Skeletal muscle satellite cell (primary cell): Measurements from ENCODE around the gene WWTR1. TPM values are rescaled to one million over a fixed set of nuclear protein-coding genes. Genes with fewer than 3 reads are reported as not detected.

ENCODE experiments used
- H3K27me3 ChIP-seq: 2 replicates; pipeline ENCODE4 v1.7.0; 2013; ENCODE audit warnings: low read length; ENCODE audit not compliant: control insufficient read depth, insufficient read depth
- H3K36me3 ChIP-seq: 2 replicates; pipeline ENCODE4 v1.7.0; 2013; ENCODE audit warnings: mild to moderate bottlenecking, control low read depth, low read length; ENCODE audit not compliant: insufficient read depth
- H3K4me1 ChIP-seq: 2 replicates; pipeline ENCODE4 v1.7.0; 2013; ENCODE audit warnings: low read length; ENCODE audit not compliant: control insufficient read depth, insufficient read depth
- H3K4me2 ChIP-seq: 2 replicates; pipeline ENCODE4 v1.7.0; 2013; ENCODE audit warnings: mild to moderate bottlenecking, low read length
- H3K4me3 ChIP-seq: 2 replicates; pipeline ENCODE4 v1.7.0; 2013; ENCODE audit warnings: low read length
- H3K9ac ChIP-seq: 2 replicates; pipeline ENCODE4 v1.7.0; 2013; ENCODE audit warnings: mild to moderate bottlenecking, low read depth, low read length, moderate library complexity
- H3K9me3 ChIP-seq: replicated peaks from 2 replicates; pipeline ENCODE4 v1.7.0; 2013; ENCODE audit warnings: mild to moderate bottlenecking, control low read depth, low read length
- total RNA-seq: library from RNA; depleted of rRNA; stranded (reverse); fragments of >200 nt; gene quantifications from 2 replicates; pipeline ENCODE4 v1.2.3, GENCODE V29; 2012; rRNA removed

WWTR1 gene
- total RNA-seq: 64.1 and 99.2 TPM in 2 replicates

DNA sequence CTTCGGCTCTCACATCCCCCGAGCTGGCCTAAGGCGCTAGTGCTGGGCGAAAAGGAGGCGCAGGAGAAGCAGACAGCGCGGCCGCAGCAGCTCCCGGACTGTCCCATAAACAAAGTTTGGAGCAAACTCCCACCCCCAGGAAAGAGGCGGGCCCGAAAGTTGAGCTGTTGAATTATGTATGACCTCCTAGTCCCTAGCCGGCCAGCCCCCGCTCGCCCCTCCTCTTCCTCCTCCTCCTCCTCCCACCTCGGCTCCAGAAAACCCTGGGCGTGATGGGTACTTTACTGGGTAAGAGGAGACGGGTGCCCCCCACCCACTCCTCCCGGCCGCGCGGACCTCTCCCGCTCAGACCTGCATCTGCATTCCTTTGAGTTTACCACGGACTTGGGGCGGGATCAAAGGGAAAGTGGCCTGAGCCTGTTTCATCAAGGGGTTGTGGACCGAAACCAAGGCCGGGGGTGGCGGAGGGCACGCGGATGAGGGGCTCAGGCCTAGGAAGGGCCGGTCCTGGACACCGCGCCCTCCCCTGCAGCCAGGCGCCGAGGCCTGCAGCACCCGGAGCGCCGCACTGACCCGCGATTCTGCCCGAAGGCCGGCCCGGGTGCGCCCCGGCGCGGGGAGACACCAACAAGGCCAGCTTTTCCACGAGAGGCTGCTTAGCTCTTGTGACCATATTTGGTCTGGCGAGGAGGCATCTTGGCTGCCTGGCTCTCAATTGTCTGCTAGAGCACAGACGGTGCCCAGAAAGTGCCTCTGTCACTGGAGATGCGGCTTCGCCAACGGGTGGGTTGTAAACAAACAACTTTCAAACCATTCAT is at the start of gene WWTR1:
TSS of gene WWTR1 (minus strand) at position 100 of the 818 bp plus-strand sequence. CDS start 719 bp downstream, outside the sequence.
- Histone ChIP-seq H3K4me1 (peaks cover 47% of the 10 kb centered on the region), H3K36me3 (peaks cover 18% of the 10 kb centered on the region), H3K27me3 (no peaks in the 10 kb centered on the region), H3K4me2 (peak within 1 kb of the TSS; percentile 84), H3K4me3 (peak within 1 kb of the TSS; percentile 94), H3K9me3 (no peaks in the 10 kb centered on the region), H3K9ac (peak within 1 kb of the TSS; percentile 94)

GRCh38 chr3:149706905-149707304 is 49.1 kb upstream of the WWTR1 start:
- Histone ChIP-seq H3K4me3 (no peak overlapping the region), H3K36me3 (no peaks in the 10 kb centered on the region), H3K4me2 (no peak overlapping the region), H3K9me3 (no peaks in the 10 kb centered on the region), H3K9ac (no peak overlapping the region), H3K4me1 (peaks cover 18% of the 10 kb centered on the region), H3K27me3 (no peaks in the 10 kb centered on the region)

GRCh38 chr3:149705416-149705815 is 47.6 kb upstream of the WWTR1 start:
- H3K4me1 ChIP-seq: peaks cover 19% of the 10 kb centered on the region
- no peaks in the 10 kb centered on the region for H3K27me3 ChIP-seq
- no peak overlapping the region for H3K9ac ChIP-seq
- no peak overlapping the region for H3K4me3 ChIP-seq
- H3K9me3 ChIP-seq: no peaks in the 10 kb centered on the region
- no peak overlapping the region for H3K4me2 ChIP-seq
- no peaks in the 10 kb centered on the region for H3K36me3 ChIP-seq

DNA sequence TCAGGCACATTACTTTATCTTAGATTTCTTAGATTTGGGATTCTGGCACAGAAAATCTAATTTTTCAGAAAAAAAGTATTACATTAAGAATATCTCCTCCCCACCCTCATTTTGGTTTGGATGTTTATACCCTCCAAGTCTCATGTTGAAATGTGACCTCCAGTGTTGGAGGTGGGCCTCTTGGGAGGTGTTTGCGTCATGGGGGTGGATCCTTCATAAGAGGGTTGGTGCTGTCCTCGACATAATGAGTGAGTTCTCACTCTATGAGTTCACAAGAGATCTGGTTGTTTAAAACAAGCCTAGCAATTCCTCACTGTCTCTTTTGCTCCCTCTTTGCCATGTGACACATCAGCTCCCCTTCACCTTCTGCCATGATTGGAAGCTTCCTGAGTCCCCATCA is 45.6 kb upstream of the WWTR1 start:
- no peak overlapping the region for H3K4me3 ChIP-seq

DNA sequence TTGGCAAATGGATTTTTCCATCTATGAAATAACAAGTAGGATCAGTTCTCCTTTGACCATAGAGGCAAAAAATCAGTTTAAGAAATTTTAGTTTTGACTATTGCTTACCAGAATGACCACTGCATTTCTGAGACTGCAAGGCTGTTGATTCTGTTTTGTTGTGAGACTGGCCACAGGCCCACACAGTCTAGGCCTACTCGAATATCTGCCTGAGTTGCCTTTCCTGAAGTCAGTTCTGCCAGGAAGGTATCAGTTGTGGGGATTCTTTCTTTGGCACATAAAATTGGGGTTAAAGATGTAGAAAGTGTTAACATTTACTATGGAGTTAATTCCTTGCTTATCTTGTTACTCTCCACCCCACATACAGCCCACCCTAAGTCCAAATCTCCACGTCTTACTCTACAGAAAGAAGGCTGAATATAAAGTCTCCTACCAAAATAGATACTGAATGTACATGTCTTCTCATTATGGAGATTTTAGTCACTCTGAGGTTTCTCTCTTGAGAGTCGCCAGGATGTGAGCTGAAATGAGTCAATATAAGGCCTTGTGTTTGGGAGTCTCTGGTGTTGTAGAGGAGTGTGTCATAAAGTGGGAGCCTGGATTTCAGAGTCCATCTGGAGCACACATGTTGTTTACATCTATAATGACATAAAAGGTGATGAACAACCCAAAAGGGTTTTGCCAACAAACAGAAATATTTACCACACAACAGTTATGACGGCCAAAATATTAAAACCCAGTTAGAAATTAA is 45.0 kb upstream of the WWTR1 start:
- Histone ChIP-seq H3K9ac (peak overlapping the region; percentile 47), H3K27me3 (no peaks in the 10 kb centered on the region), H3K4me1 (peaks cover 19% of the 10 kb centered on the region), H3K4me3 (no peak overlapping the region), H3K9me3 (peaks cover 7% of the 10 kb centered on the region), H3K4me2 (peak overlapping the region; percentile 55), H3K36me3 (no peaks in the 10 kb centered on the region)

More for the DNA sequence above, 45.6 kb upstream of the WWTR1 start:
- no peak overlapping the region for H3K9ac ChIP-seq
- peaks cover 19% of the 10 kb centered on the region for H3K4me1 ChIP-seq
- H3K36me3 ChIP-seq: no peaks in the 10 kb centered on the region
- H3K4me2 ChIP-seq: no peak overlapping the region
- peaks cover 4% of the 10 kb centered on the region for H3K9me3 ChIP-seq
- H3K27me3 ChIP-seq: no peaks in the 10 kb centered on the region

DNA sequence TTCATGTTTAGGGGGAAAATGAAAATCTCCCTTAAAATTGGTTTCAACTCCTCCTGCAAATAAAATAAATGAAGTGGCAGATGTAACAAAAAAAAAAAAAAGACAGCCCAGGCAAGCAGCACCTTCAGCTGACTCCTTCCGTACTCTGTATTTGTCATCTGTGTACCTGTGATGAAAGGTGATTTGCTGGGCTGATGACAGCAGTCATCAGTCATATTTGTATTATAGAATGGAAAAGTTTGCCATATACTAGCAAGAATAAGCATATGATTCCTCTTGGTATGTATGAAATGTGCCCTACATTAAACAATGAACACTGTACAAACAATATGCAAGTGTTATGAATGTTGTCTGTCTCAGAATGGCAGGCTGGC is 44.1 kb upstream of the WWTR1 start:
- Histone ChIP-seq H3K9ac (no peak overlapping the region), H3K4me1 (peaks cover 19% of the 10 kb centered on the region), H3K36me3 (no peaks in the 10 kb centered on the region), H3K4me2 (no peak overlapping the region), H3K9me3 (peaks cover 7% of the 10 kb centered on the region), H3K4me3 (no peak overlapping the region), H3K27me3 (no peaks in the 10 kb centered on the region)

GRCh38 chr3:149701206-149701976 is 43.6 kb upstream of the WWTR1 start:
- Histone ChIP-seq H3K4me2 (no peak overlapping the region), H3K36me3 (no peaks in the 10 kb centered on the region), H3K27me3 (no peaks in the 10 kb centered on the region), H3K4me3 (no peak overlapping the region), H3K9me3 (peaks cover 7% of the 10 kb centered on the region), H3K9ac (no peak overlapping the region), H3K4me1 (peaks cover 19% of the 10 kb centered on the region)

DNA sequence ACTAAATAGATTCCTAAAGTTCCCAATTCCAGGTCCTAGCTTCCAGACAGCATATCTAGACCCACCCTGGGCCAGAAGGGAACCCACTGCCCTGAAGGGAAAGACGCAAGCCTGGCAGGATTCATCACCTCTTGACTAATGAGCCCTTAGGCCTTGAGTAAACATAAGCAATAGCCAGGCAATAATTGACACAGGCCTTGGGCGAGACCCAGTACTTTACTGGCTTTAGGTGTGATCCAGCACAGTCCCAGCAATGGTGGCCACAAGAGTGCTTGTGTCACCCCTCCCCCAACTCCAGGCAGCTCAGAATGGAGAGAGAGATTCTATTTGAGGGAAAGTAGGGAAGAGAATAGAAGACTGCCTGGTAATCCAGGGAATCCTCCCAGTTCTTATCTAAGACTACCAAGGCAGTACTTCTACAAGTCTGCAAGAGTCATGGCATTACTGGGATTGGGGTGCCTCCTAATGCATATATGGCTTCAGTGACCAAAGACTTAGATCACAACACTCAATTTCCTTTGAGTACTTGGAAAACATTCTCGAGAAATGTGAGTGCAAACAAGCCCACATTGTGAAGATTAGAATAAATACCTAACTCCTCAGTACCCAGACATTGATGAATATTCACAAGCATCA is 30.4 kb upstream of the WWTR1 start:
- H3K4me1 ChIP-seq: no peaks in the 10 kb centered on the region
- H3K4me2 ChIP-seq: no peak overlapping the region
- no peaks in the 10 kb centered on the region for H3K9me3 ChIP-seq
- no peak overlapping the region for H3K9ac ChIP-seq
- no peaks in the 10 kb centered on the region for H3K27me3 ChIP-seq
- H3K36me3 ChIP-seq: no peaks in the 10 kb centered on the region
- no peak overlapping the region for H3K4me3 ChIP-seq

DNA sequence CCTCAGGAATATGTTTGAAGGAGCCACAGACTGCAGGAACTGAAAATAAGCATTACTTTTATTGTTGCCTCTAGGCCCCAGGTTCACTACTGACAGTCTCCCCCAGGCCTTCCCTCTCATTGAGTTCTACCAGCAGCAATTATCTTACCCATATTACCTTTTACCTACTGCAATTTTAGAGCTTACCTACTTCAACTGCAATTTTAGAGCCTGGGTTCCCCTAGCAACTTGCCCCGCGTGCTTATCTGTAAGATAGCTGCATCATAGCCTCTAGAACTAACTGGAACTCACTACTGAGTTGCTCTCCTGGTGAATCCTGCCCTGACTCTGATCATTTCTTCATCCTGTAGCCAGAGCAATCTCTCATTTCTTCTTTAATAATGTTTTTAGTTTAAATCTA is 29.2 kb upstream of the WWTR1 start:
- Histone ChIP-seq H3K9ac (no peak overlapping the region), H3K4me2 (no peak overlapping the region), H3K4me3 (no peak overlapping the region), H3K9me3 (no peaks in the 10 kb centered on the region), H3K4me1 (no peaks in the 10 kb centered on the region), H3K27me3 (no peaks in the 10 kb centered on the region), H3K36me3 (no peaks in the 10 kb centered on the region)

- Histone ChIP-seq H3K4me1 (peaks cover 7% of the 10 kb centered on the region), H3K4me3 (no peak overlapping the region), H3K27me3 (no peaks in the 10 kb centered on the region), H3K4me2 (no peak overlapping the region), H3K9ac (no peak overlapping the region), H3K9me3 (no peaks in the 10 kb centered on the region), H3K36me3 (no peaks in the 10 kb centered on the region)
Measured at GRCh38 chr3:149678351-149678950, 20.6 kb upstream of the WWTR1 start.
